GM12878 (cell line): ENCODE data around the gene RHOBTB1. TPM values are rescaled to one million over a fixed set of nuclear protein-coding genes. Genes with fewer than 3 reads are reported as not detected.

ENCODE experiments used
- ATAC-seq: fragments of 200-7000 bp; cut with Tn5 transposase; 3 replicates; pipeline ENCODE4 v1.9.1; 2020; ENCODE audit warnings: mild to moderate bottlenecking, moderate library complexity
- BruUV-seq: library from RNA; stranded (reverse); fragments of 400-500 nt; replicated peaks from 2 replicates; lab custom pipeline; 2021; lab: Mats Ljungman, UMichigan
- CTCF ChIA-PET: fragments of 300-600 bp; sonication (Branson Sonifier 250); formaldehyde crosslinking; extraction: SDS; loops from one replicate; lab custom pipeline; 2021; ENCODE audit warnings: inconsistent platforms; lab: Yijun Ruan, JAX
- POLR2A ChIA-PET: fragments of 350-600 bp; formaldehyde crosslinking; extraction: SDS; loops from one replicate; lab custom pipeline; 2021; ENCODE audit warnings: inconsistent platforms; lab: Charles Lee
- RAD21 ChIA-PET: fragments of 300-600 bp; sonication (Branson Sonifier 250); formaldehyde crosslinking; loops from one replicate; lab custom pipeline; 2023; ENCODE audit warnings: antibody characterized with exemption; ENCODE audit not compliant: unreplicated experiment; lab: Charles Lee
- SMC1A ChIA-PET: fragments of 300-600 bp; sonication (Branson Sonifier 250); formaldehyde crosslinking; loops from one replicate; lab custom pipeline; 2023; ENCODE audit not compliant: unreplicated experiment, uncharacterized antibody; lab: Charles Lee
- DNase-seq: peaks from one replicate; pipeline ENCODE4 v3.0.0-alpha.2; 2011; ENCODE audit warnings: low read depth, low spot score
- FAIRE-seq: peaks from 3 replicates; lab custom pipeline; 2011; peaks lifted over from hg19 to GRCh38; lab: Jason Lieb, UNC
- H2AFZ ChIP-seq: 2 replicates; pipeline ENCODE4 v1.6.0; 2011; ENCODE audit warnings: low read depth, low read length, control low read depth; ENCODE audit not compliant: control insufficient read depth
- H3K27ac ChIP-seq: 2 replicates; pipeline ENCODE4 v1.5.1; 2011; ENCODE audit warnings: control low read depth; ENCODE audit not compliant: control insufficient read depth, insufficient read depth
- H3K27me3 ChIP-seq, 2 experiments: replicated peaks in 1 of 2; 2 replicates each; pipeline versions ENCODE4 v1.6.0 to v1.6.1; 2011; ENCODE audit warnings: low read length in 1 of 2; ENCODE audit not compliant: control insufficient read depth in 2 of 2, insufficient read depth in 2 of 2
- H3K36me3 ChIP-seq, 2 experiments: 2 replicates each; pipeline ENCODE4 v1.5.1; 2011; ENCODE audit warnings: low read length in 1 of 2; ENCODE audit not compliant: control insufficient read depth in 2 of 2, insufficient read depth in 2 of 2
- H3K4me1 ChIP-seq: 2 replicates; pipeline ENCODE4 v1.6.1; 2011; ENCODE audit warnings: mild to moderate bottlenecking, low read length, moderate library complexity, mixed read lengths; ENCODE audit not compliant: control insufficient read depth, insufficient read depth
- H3K4me2 ChIP-seq: 2 replicates; pipeline ENCODE4 v1.6.0; 2011; ENCODE audit warnings: control low read depth; ENCODE audit not compliant: control insufficient read depth, insufficient read depth
- H3K4me3 ChIP-seq: fragments of 200-600 bp; sonication (generic); 2 replicates; pipeline ENCODE4 v1.5.1; 2016
- H3K79me2 ChIP-seq: 2 replicates; pipeline ENCODE4 v1.6.0; 2011; ENCODE audit warnings: low read length; ENCODE audit not compliant: control insufficient read depth, insufficient read depth
- H3K9ac ChIP-seq: 2 replicates; pipeline ENCODE4 v1.8.0; 2011; ENCODE audit warnings: low read length, control low read depth, mixed read lengths; ENCODE audit not compliant: control insufficient read depth, insufficient read depth
- H3K9me3 ChIP-seq: replicated peaks from 3 replicates; pipeline ENCODE4 v1.5.1; 2011; ENCODE audit warnings: mild to moderate bottlenecking, low read length; ENCODE audit not compliant: control insufficient read depth, insufficient read depth
- H4K20me1 ChIP-seq: 2 replicates; pipeline ENCODE4 v1.6.0; 2011; ENCODE audit not compliant: control insufficient read depth, insufficient read depth
- E4F1 ChIP-seq: fragments of 450-650 bp; IDR thresholded peaks from 2 replicates; pipeline ENCODE4 v1.6.1; 2018; ENCODE audit warnings: borderline replicate concordance, mild to moderate bottlenecking; ENCODE audit not compliant: partially characterized antibody
- FOXM1 ChIP-seq: IDR thresholded peaks from 2 replicates; pipeline ENCODE4 v1.6.1; 2012; ENCODE audit warnings: low read depth, mild to moderate bottlenecking, inconsistent platforms, low read length, moderate library complexity
- IKZF2 ChIP-seq, 2 experiments: fragments of 450-650 bp; IDR thresholded peaks; 2 replicates each; pipeline ENCODE4 v1.6.1; 2017; ENCODE audit warnings: mild to moderate bottlenecking in 2 of 2, moderate library complexity in 2 of 2
- KDM1A ChIP-seq: fragments of 200-600 bp; sonication (generic); IDR thresholded peaks from 2 replicates; pipeline ENCODE4 v1.6.1; 2016; ENCODE audit warnings: borderline replicate concordance
- SKIL ChIP-seq: fragments of 450-650 bp; IDR thresholded peaks from 2 replicates; pipeline ENCODE4 v1.6.1; 2017; ENCODE audit warnings: mild to moderate bottlenecking, low read depth, inconsistent platforms; ENCODE audit not compliant: poor library complexity, severe bottlenecking
- SRF ChIP-seq, 2 experiments: IDR thresholded peaks; 2 replicates each; pipeline ENCODE4 v1.6.1; 2011; ENCODE audit warnings: low read depth in 2 of 2, low read length in 2 of 2, mild to moderate bottlenecking in 1 of 2, moderate library complexity in 1 of 2
- TCF12 ChIP-seq: IDR thresholded peaks from 2 replicates; pipeline ENCODE4 v1.6.1; 2011; ENCODE audit warnings: low read depth, mild to moderate bottlenecking, low read length
- ZZZ3 ChIP-seq: IDR thresholded peaks from 2 replicates; pipeline ENCODE4 v1.6.1; 2011; ENCODE audit warnings: low read depth; ENCODE audit not compliant: control insufficient read depth, insufficient read length
- WGBS: methylation state at CpG from one replicate; pipeline ENCODE4 v1.1.6; 2016; ENCODE audit warnings: low lambda C conversion rate; ENCODE audit not compliant: insufficient replicate concordance, insufficient coverage; ENCODE audit errors: missing lambda C conversion rate; 5-methylcytosine and 5-hydroxymethylcytosine counted together
- in situ Hi-C: fragments of 300-500 bp; cut with MboI; formaldehyde crosslinking; loops from 9 replicates; pipeline ENCODE4 v1.14.3; 2018; ENCODE audit warnings: mixed read lengths
- intact Hi-C: fragments of 100-400 bp; cut with micrococcal nuclease; formaldehyde crosslinking; loops from one replicate; pipeline ENCODE4 v1.14.2; 2022; ENCODE audit not compliant: unreplicated experiment
- polyA plus RNA-seq, 11 experiments: library from polyadenylated mRNA; depleted of rRNA in 4 of 11; unstranded in 6 of 11; stranded (reverse) in 5 of 11; fragments of >200 nt; fragmentation: Nextera tagmentation in 4 of 11; fragmentation: Illumina TruSeq in 1 of 11; extraction: Ambion mirVana in 4 of 11; extraction: Trizol in 1 of 11; gene quantifications; 1 replicate in 1 of 11; 2 replicates in 10 of 11; pipeline versions ENCODE4 v1.2.1 to v1.2.3, GENCODE V29; 2011 to 2016; ENCODE audit warnings: inconsistent platforms in 2 of 11, missing spikeins in 2 of 11, low read depth in 1 of 11
- total RNA-seq, 4 experiments: library from RNA; depleted of rRNA in 3 of 4; stranded (reverse); fragments of >200 nt in 3 of 4; fragmentation: Illumina TruSeq in 1 of 4; extraction: Trizol in 1 of 4; gene quantifications; 2 replicates each; pipeline versions ENCODE4 v1.2.1 to v1.2.3, GENCODE V29; 2013 to 2021
- TF ChIP-seq, protein P1 (sequence below): IDR thresholded peaks from 2 replicates; pipeline ENCODE4 v1.6.1; 2011; ENCODE audit warnings: mild to moderate bottlenecking, low read depth, low read length, moderate library complexity; ENCODE audit not compliant: insufficient replicate concordance
- TF ChIP-seq, protein P2 (sequence below): fragments of 450-650 bp; IDR thresholded peaks from 2 replicates; pipeline ENCODE4 v1.6.1; 2016; ENCODE audit warnings: mild to moderate bottlenecking, moderate library complexity, borderline replicate concordance

The RHOBTB1 gene
- total and polyA plus RNA-seq, 10 of the 15 experiments (the other 5 are each of a cell fraction or from before 2014, with no cell fraction given) = not detected

DNA sequence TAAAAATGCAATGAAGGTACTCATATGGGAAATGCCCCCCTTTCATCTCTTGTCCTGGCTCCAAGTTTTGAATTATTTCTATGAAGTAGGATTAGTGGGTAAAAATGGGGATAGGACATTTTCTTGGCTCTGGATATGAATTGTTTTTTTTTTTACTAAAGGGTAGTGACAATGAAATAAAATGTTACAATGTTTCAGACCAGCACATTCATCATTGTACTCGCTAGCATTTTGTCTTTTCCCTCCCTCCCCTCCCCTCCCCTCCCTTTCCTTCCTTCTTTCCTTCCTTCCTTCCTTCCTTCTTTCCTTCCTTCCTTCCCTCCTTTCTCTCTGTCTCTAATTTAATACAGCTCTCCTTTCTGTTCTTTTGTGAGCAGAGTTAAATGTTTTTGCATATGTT lies 101.3 kb downstream of the RHOBTB1 start:
- no peak for FAIRE-seq
- ChIA-PET RAD21 (interaction anchor here (1.0 kb wide), 1 partner anchor 22 kb away, joined by 3 read pairs; no protein-coding TSS in a partner anchor), SMC1A (no interaction called here), POLR2A (no interaction called here), CTCF (interaction anchor here (0.7 kb wide), 2 partner anchors 16 to 55 kb away, joined by 4 read pairs; no protein-coding TSS in a partner anchor)
- no peak for DNase-seq
- BruUV-seq = no TSS peak
- Histone ChIP-seq H3K9ac (no peak overlapping the region), H3K4me2 (no peak overlapping the region), H3K27me3 (no peaks in the 10 kb centered on the region), H3K9me3 (no peaks in the 10 kb centered on the region), H3K4me3 (no peak overlapping the region), H4K20me1 (no peaks in the 10 kb centered on the region), H3K4me1 (no peaks in the 10 kb centered on the region), H3K36me3 (no peaks in the 10 kb centered on the region), H3K79me2 (no peaks in the 10 kb centered on the region), H3K27ac (no peak overlapping the region), H2AFZ (no peak overlapping the region)
- in situ Hi-C loops (no loop called here), intact Hi-C loops (no loop called here)
- ATAC-seq = no peak
- TF ChIP-seq, protein P1, sequence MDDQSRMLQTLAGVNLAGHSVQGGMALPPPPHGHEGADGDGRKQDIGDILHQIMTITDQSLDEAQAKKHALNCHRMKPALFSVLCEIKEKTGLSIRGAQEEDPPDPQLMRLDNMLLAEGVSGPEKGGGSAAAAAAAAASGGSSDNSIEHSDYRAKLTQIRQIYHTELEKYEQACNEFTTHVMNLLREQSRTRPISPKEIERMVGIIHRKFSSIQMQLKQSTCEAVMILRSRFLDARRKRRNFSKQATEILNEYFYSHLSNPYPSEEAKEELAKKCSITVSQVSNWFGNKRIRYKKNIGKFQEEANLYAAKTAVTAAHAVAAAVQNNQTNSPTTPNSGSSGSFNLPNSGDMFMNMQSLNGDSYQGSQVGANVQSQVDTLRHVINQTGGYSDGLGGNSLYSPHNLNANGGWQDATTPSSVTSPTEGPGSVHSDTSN = no peak
- TF ChIP-seq, protein P2, sequence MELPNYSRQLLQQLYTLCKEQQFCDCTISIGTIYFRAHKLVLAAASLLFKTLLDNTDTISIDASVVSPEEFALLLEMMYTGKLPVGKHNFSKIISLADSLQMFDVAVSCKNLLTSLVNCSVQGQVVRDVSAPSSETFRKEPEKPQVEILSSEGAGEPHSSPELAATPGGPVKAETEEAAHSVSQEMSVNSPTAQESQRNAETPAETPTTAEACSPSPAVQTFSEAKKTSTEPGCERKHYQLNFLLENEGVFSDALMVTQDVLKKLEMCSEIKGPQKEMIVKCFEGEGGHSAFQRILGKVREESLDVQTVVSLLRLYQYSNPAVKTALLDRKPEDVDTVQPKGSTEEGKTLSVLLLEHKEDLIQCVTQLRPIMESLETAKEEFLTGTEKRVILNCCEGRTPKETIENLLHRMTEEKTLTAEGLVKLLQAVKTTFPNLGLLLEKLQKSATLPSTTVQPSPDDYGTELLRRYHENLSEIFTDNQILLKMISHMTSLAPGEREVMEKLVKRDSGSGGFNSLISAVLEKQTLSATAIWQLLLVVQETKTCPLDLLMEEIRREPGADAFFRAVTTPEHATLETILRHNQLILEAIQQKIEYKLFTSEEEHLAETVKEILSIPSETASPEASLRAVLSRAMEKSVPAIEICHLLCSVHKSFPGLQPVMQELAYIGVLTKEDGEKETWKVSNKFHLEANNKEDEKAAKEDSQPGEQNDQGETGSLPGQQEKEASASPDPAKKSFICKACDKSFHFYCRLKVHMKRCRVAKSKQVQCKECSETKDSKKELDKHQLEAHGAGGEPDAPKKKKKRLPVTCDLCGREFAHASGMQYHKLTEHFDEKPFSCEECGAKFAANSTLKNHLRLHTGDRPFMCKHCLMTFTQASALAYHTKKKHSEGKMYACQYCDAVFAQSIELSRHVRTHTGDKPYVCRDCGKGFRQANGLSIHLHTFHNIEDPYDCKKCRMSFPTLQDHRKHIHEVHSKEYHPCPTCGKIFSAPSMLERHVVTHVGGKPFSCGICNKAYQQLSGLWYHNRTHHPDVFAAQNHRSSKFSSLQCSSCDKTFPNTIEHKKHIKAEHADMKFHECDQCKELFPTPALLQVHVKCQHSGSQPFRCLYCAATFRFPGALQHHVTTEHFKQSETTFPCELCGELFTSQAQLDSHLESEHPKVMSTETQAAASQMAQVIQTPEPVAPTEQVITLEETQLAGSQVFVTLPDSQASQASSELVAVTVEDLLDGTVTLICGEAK = no peak
- TF ChIP-seq IKZF2 (IDR thresholded peaks at IDR 0.05) = no peak
- TF ChIP-seq SRF (IDR thresholded peaks at IDR 0.05; ENCODE audit: low read depth in 2 of 2, low read length in 2 of 2) = no peak
- TF ChIP-seq KDM1A = no peak
- no peak for TF ChIP-seq E4F1
- no peak for TF ChIP-seq ZZZ3
- no peak for TF ChIP-seq TCF12
- no peak for TF ChIP-seq SKIL
- no peak for TF ChIP-seq FOXM1
- TF ChIP-seq, all 136 proteins: peak for 0
- WGBS = 0% methylated on average over 1 of the region's 1 CpG
